Liver (tissue), 9 donors: ENCODE results near the gene NDUFB2. TPM values are rescaled to one million over a fixed set of nuclear protein-coding genes. Genes with fewer than 3 reads are reported as not detected.

Experiments
- DNase-seq: peaks from one replicate; pipeline ENCODE4 v3.0.0-alpha.2; 2017; ENCODE audit warnings: low spot score
- H3K27ac ChIP-seq, 2 donors: one replicate each; pipeline ENCODE4 v1.7.0; 2013; ENCODE audit warnings: inconsistent platforms in 2 of 2, low read length in 2 of 2, control low read depth in 1 of 2, low read depth in 1 of 2, mild to moderate bottlenecking in 1 of 2
- H3K27me3 ChIP-seq, 4 donors: one replicate each; pipeline versions ENCODE4 v1.6.1 to v1.7.0; 2013; ENCODE audit warnings: low read length in 3 of 4, inconsistent platforms in 1 of 4, mild to moderate bottlenecking in 1 of 4, moderate library complexity in 1 of 4; ENCODE audit not compliant: control insufficient read depth in 4 of 4, insufficient read depth in 4 of 4
- H3K36me3 ChIP-seq, 4 donors: one replicate each; pipeline versions ENCODE4 v1.6.1 to v1.7.0; 2013; ENCODE audit warnings: low read length in 3 of 4, mild to moderate bottlenecking in 3 of 4, low read depth in 1 of 4, moderate library complexity in 1 of 4; ENCODE audit not compliant: control insufficient read depth in 4 of 4, insufficient read depth in 3 of 4
- H3K4me1 ChIP-seq, 4 donors: one replicate each; pipeline versions ENCODE4 v1.6.1 to v1.7.0; 2013; ENCODE audit warnings: low read length in 3 of 4, mild to moderate bottlenecking in 3 of 4, moderate library complexity in 1 of 4; ENCODE audit not compliant: control insufficient read depth in 4 of 4, insufficient read depth in 4 of 4
- H3K4me3 ChIP-seq, 3 donors: one replicate each; pipeline versions ENCODE4 v1.6.1 to v1.7.0; 2013; ENCODE audit warnings: low read length in 3 of 3, control low read depth in 1 of 3, low read depth in 1 of 3, mild to moderate bottlenecking in 1 of 3
- H3K9ac ChIP-seq, 2 donors: one replicate each; pipeline ENCODE4 v1.7.0; 2013; ENCODE audit warnings: low read length in 2 of 2, mild to moderate bottlenecking in 2 of 2, moderate library complexity in 2 of 2, control low read depth in 1 of 2, low read depth in 1 of 2
- H3K9me3 ChIP-seq, 4 donors: one replicate each; pipeline versions ENCODE4 v1.6.1 to v1.7.0; 2013; ENCODE audit warnings: low read length in 3 of 4; ENCODE audit not compliant: control insufficient read depth in 4 of 4
- FOXA1 ChIP-seq: IDR thresholded peaks from 2 replicates; pipeline ENCODE4 v1.6.1; 2016; ENCODE audit warnings: antibody characterized with exemption
- FOXA2 ChIP-seq: IDR thresholded peaks from 2 replicates; pipeline ENCODE4 v1.6.1; 2016; ENCODE audit warnings: antibody characterized with exemption
- GABPA ChIP-seq, 2 donors: IDR thresholded peaks in 1 of 2; conservative IDR thresholded peaks in 1 of 2; 2 replicates each; pipeline ENCODE4 v1.6.1; 2016; ENCODE audit warnings: antibody characterized with exemption in 2 of 2, mild to moderate bottlenecking in 1 of 2, moderate library complexity in 1 of 2
- JUND ChIP-seq, 2 donors: IDR thresholded peaks; 2 replicates each; pipeline ENCODE4 v1.6.1; 2016; ENCODE audit warnings: antibody characterized with exemption in 2 of 2
- NR2F2 ChIP-seq: IDR thresholded peaks from 2 replicates; pipeline ENCODE4 v1.6.1; 2016; ENCODE audit warnings: antibody characterized with exemption
- RAD21 ChIP-seq, 2 donors: IDR thresholded peaks; 2 replicates each; pipeline ENCODE4 v1.6.1; 2016; ENCODE audit warnings: antibody characterized with exemption in 2 of 2, mild to moderate bottlenecking in 2 of 2
- RXRA ChIP-seq, 2 donors: IDR thresholded peaks; 2 replicates each; pipeline ENCODE4 v1.6.1; 2017 to 2018; ENCODE audit warnings: antibody characterized with exemption in 2 of 2, mild to moderate bottlenecking in 1 of 2
- SP1 ChIP-seq: IDR thresholded peaks from 2 replicates; pipeline ENCODE4 v1.6.1; 2018; ENCODE audit warnings: antibody characterized with exemption, mild to moderate bottlenecking
- TAF1 ChIP-seq: conservative IDR thresholded peaks from 2 replicates; pipeline ENCODE4 v1.6.1; 2016; ENCODE audit warnings: antibody characterized with exemption, mild to moderate bottlenecking
- ZBTB33 ChIP-seq: IDR thresholded peaks from 2 replicates; pipeline ENCODE4 v1.6.1; 2016; ENCODE audit warnings: antibody characterized with exemption
- WGBS: extraction: QIAGEN DNeasy Blood & Tissue Kit; methylation state at CpG from one replicate; pipeline ENCODE4 v1.1.7; 2013; 5-methylcytosine and 5-hydroxymethylcytosine counted together
- polyA plus RNA-seq, 2 donors: library from polyadenylated mRNA; stranded (reverse) in 1 of 2; unstranded in 1 of 2; fragments of 200-250 nt in 1 of 2; fragments of >200 nt in 1 of 2; fragmentation: Nextera tagmentation in 1 of 2; extraction: Ambion mirVana in 1 of 2; gene quantifications; one replicate each; pipeline versions ENCODE4 v1.2.1 to v1.2.3, GENCODE V29; 2013 to 2015
- total RNA-seq, 2 donors: library from RNA; depleted of rRNA; stranded (reverse); fragments of >200 nt; gene quantifications; one replicate each; pipeline ENCODE4 v1.2.3, GENCODE V29; 2014
- TF ChIP-seq, protein P1 (sequence below): IDR thresholded peaks from 2 replicates; pipeline ENCODE4 v1.6.1; 2016; ENCODE audit warnings: antibody characterized with exemption
- TF ChIP-seq, protein P2 (sequence below): IDR thresholded peaks from 2 replicates; pipeline ENCODE4 v1.6.1; 2016; ENCODE audit warnings: antibody characterized with exemption, mild to moderate bottlenecking
- TF ChIP-seq, protein P3 (sequence below): IDR thresholded peaks from 2 replicates; pipeline ENCODE4 v1.6.1; 2016; ENCODE audit warnings: antibody characterized with exemption
- donor health status: healthy.
- donor health status: healthy.
- donor health status: healthy.
- donor health status: healthy.
- donor health status: healthy.

The NDUFB2 gene
- total and polyA plus RNA-seq, 4 donors: 60.4 to 435 (median 150) TPM

DNA sequence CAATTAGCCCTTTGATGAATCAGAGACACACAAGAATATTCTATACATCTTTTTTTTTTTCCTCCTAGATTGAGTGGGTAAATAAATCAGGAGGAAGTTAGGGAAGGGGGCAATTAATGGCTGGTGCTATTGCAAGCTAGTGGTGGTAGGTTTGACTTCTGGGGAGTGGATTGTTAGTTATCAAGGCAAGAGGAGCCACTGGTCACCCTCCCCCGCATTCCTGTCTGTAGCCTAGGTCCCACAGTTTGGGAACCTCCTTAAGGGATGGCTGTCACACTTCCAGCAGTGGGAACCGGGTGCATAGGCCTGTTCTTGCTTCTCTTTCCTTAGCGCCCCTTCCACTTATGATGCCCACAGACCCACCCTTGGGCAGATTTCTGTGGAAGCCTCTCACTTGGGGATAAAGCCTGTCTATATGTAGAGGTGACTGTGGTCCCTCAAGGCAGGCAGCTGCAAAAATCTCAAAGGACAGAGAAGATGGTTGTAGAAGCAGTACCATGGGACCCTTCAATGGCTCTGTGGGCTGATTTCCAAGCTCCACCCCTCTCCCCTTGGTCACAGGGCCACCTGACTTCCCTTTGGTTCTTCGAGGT is 26.1 kb upstream of the NDUFB2 start:
- TF ChIP-seq RXRA (IDR thresholded peaks at IDR 0.05): no peak
- TF ChIP-seq TAF1: no peak
- TF ChIP-seq, protein P1, sequence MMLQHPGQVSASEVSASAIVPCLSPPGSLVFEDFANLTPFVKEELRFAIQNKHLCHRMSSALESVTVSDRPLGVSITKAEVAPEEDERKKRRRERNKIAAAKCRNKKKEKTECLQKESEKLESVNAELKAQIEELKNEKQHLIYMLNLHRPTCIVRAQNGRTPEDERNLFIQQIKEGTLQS: no peak
- no peak for TF ChIP-seq GABPA (IDR thresholded peaks at IDR 0.05 in 1 of 2, conservative IDR thresholded peaks at IDR 0.05 in 1 of 2)
- TF ChIP-seq, protein P2, sequence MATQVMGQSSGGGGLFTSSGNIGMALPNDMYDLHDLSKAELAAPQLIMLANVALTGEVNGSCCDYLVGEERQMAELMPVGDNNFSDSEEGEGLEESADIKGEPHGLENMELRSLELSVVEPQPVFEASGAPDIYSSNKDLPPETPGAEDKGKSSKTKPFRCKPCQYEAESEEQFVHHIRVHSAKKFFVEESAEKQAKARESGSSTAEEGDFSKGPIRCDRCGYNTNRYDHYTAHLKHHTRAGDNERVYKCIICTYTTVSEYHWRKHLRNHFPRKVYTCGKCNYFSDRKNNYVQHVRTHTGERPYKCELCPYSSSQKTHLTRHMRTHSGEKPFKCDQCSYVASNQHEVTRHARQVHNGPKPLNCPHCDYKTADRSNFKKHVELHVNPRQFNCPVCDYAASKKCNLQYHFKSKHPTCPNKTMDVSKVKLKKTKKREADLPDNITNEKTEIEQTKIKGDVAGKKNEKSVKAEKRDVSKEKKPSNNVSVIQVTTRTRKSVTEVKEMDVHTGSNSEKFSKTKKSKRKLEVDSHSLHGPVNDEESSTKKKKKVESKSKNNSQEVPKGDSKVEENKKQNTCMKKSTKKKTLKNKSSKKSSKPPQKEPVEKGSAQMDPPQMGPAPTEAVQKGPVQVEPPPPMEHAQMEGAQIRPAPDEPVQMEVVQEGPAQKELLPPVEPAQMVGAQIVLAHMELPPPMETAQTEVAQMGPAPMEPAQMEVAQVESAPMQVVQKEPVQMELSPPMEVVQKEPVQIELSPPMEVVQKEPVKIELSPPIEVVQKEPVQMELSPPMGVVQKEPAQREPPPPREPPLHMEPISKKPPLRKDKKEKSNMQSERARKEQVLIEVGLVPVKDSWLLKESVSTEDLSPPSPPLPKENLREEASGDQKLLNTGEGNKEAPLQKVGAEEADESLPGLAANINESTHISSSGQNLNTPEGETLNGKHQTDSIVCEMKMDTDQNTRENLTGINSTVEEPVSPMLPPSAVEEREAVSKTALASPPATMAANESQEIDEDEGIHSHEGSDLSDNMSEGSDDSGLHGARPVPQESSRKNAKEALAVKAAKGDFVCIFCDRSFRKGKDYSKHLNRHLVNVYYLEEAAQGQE: no peak
- TF ChIP-seq FOXA2: no peak
- no peak for TF ChIP-seq NR2F2
- no peak for TF ChIP-seq RAD21 (IDR thresholded peaks at IDR 0.05)
- Histone ChIP-seq H3K4me1 (peaks cover 2 to 18% (median 12%) of the 10 kb centered on the region in 4 donors), H3K9ac (no peak overlapping the region), H3K36me3 (no peaks in the 10 kb centered on the region), H3K4me3 (no peak overlapping the region), H3K27ac (no peak overlapping the region), H3K27me3 (no peaks in the 10 kb centered on the region), H3K9me3 (no peaks in the 10 kb centered on the region)
- 83% methylated on average over 4 of the region's 4 CpGs for WGBS
- no peak for DNase-seq

DNA sequence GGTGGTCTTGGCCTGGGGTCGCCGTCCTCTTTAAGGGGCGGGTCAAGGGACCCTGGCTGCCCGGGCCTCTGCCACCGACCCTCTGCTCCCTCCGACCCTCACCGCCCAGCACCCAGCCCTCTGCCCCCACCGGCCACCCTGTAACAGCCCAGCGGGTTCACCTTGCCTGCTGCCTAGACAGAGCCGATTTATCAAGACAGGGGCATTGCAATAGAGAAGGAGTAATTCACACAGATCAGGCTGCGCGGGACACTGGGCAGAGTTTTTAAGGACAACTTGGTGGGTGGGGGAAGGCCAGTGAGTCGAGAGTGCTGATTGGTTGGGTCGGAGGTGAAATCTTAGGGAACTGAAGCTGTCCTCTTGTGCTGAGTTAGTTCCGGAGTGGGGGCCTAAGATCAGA is 24.5 kb upstream of the NDUFB2 start:
- DNase-seq: no peak
- peaks cover 2 to 21% (median 13%) of the 10 kb centered on the region in 4 donors for H3K4me1 ChIP-seq
- TF ChIP-seq ZBTB33 (no peak), NR2F2 (no peak), GABPA (IDR thresholded peaks at IDR 0.05 in 1 of 2, conservative IDR thresholded peaks at IDR 0.05 in 1 of 2) (no peak), JUND (IDR thresholded peaks at IDR 0.05) (no peak)
- H3K9ac ChIP-seq: no peak overlapping the region
- no peaks in the 10 kb centered on the region for H3K36me3 ChIP-seq
- H3K27me3 ChIP-seq: no peaks in the 10 kb centered on the region
- H3K9me3 ChIP-seq: no peaks in the 10 kb centered on the region
- H3K27ac ChIP-seq: no peak overlapping the region
- WGBS: 77% methylated on average over 15 of the region's 15 CpGs
- H3K4me3 ChIP-seq: no peak overlapping the region

DNA sequence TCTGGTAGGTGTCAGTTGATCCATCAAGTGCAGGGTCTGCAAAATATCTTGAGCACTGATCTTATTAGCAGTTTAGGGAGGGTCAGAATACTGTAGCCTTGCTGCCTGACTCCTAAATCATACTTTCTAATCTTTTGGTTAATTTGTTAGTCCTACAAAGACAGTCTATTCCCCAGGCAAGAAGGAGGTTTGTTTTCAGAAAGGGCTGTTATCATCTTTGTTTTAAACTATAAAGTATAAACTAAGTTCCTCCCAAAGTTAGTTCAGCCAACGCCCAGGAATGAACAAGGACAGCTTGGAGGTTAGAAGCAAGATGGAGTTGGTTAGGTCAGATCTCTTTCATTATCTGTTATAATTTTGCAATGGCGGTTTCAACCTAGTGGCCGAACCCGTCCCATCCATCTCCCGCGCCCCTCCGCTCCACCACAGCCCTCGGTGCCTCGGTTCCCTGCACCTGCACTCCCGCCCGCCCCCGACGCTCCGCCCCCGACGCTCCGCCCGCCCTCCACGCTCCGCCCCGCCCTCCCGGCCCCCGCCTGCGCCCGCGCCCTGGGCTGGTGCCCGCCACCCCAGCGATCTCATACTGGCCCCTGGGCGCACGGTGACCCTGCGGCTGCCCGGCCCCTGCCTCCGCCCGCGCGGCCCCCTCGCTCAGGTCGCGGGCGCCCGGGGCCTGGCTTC is 24.0 kb upstream of the NDUFB2 start, which contains the start of gene ADCK2:
Gene ADCK2, plus strand, starts transcription at position 564 of the 681 bp plus-strand sequence. CDS start 386 bp downstream, outside the sequence.
- no peaks in the 10 kb centered on the region for H3K9me3 ChIP-seq
- 2% methylated on average over 41 of the region's 41 CpGs for WGBS
- DNase-seq: peak; percentile 83
- H3K27ac ChIP-seq: peak within 1 kb of the TSS; percentile 35 to 50
- H3K4me3 ChIP-seq: peak within 1 kb of the TSS; percentile 50 to 96 (median 72)
- peak within 1 kb of the TSS in 1 of 2 donors; percentile 12 for H3K9ac ChIP-seq
- no peaks in the 10 kb centered on the region for H3K36me3 ChIP-seq
- H3K4me1 ChIP-seq: peaks cover 2 to 21% (median 13%) of the 10 kb centered on the region in 4 donors
- no peaks in the 10 kb centered on the region for H3K27me3 ChIP-seq
- TF ChIP-seq FOXA1 (no peak), GABPA (IDR thresholded peaks at IDR 0.05 in 1 of 2, conservative IDR thresholded peaks at IDR 0.05 in 1 of 2) (no peak), FOXA2 (no peak), SP1 (no peak), NR2F2 (no peak)
- TF ChIP-seq, protein P1: no peak
- TF ChIP-seq, protein P3, sequence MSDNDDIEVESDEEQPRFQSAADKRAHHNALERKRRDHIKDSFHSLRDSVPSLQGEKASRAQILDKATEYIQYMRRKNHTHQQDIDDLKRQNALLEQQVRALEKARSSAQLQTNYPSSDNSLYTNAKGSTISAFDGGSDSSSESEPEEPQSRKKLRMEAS: no peak
- TF ChIP-seq, protein P2: no peak
